Measurements from ENCODE around the gene STXBP5L. TPM values are rescaled to one million over a fixed set of nuclear protein-coding genes. Genes with fewer than 3 reads are reported as not detected.

The STXBP5L gene
- total and polyA plus RNA-seq, 10 of the 15 experiments (the other 5 are each of a cell fraction or from before 2014, with no cell fraction given) = under 0.01 to 0.08 (median 0.04) TPM; not detected in 6

GRCh38 chr3:121436641-121437040 is 528.6 kb downstream of the STXBP5L start:
- CTCF ChIA-PET = no interaction called here
- intact Hi-C loops (cut with micrococcal nuclease; ENCODE audit: unreplicated experiment) (no loop called here), in situ Hi-C loops (cut with MboI) (no loop called here)
- H3K79me2 ChIP-seq (ENCODE audit: control insufficient read depth, insufficient read depth, low read length) = no peaks in the 10 kb centered on the region
- POLR2A ChIA-PET = no interaction called here
- H2AFZ ChIP-seq (ENCODE audit: control insufficient read depth, low read depth, low read length) = no peak overlapping the region
- RAD21 ChIA-PET (ENCODE audit: unreplicated experiment) = no interaction called here
- WGBS (ENCODE audit: insufficient coverage, insufficient replicate concordance, low lambda C conversion rate, missing lambda C conversion rate) = 100% methylated on average over 3 of the region's 3 CpGs
- H3K4me3 ChIP-seq = no peak overlapping the region
- no peak for ATAC-seq
- no peaks in the 10 kb centered on the region for H3K27me3 ChIP-seq (replicated peaks in 1 of 2; ENCODE audit: control insufficient read depth in 2 of 2, insufficient read depth in 2 of 2, low read length in 1 of 2)
- H3K9me3 ChIP-seq (replicated peaks; ENCODE audit: control insufficient read depth, insufficient read depth, low read length) = no peaks in the 10 kb centered on the region
- no peak for DNase-seq (ENCODE audit: low read depth, low spot score)
- H4K20me1 ChIP-seq (ENCODE audit: control insufficient read depth, insufficient read depth) = no peaks in the 10 kb centered on the region
- TF ChIP-seq DPF2 (IDR thresholded peaks at IDR 0.05) (no peak), RAD51 (IDR thresholded peaks at IDR 0.05) (no peak), EGR1 (IDR thresholded peaks at IDR 0.05; ENCODE audit: borderline replicate concordance in 1 of 2, low read depth in 2 of 2, low read length in 2 of 2) (no peak), PKNOX1 (IDR thresholded peaks at IDR 0.05) (no peak), MYB (IDR thresholded peaks at IDR 0.05; ENCODE audit: borderline replicate concordance, low read depth, low read length) (no peak), ASH2L (IDR thresholded peaks at IDR 0.05; ENCODE audit: borderline replicate concordance, low read depth) (no peak), ZBED1 (IDR thresholded peaks at IDR 0.05; ENCODE audit: borderline replicate concordance) (no peak), ESRRA (IDR thresholded peaks at IDR 0.05; ENCODE audit: low read length) (no peak), RCOR1 (conservative IDR thresholded peaks at IDR 0.05; ENCODE audit: low read depth, low read length) (no peak), CBX3 (IDR thresholded peaks at IDR 0.05; ENCODE audit: borderline replicate concordance, low read depth) (no peak), SMAD1 (IDR thresholded peaks at IDR 0.05; ENCODE audit: low read depth, partially characterized antibody) (no peak), ZNF207 (IDR thresholded peaks at IDR 0.05; ENCODE audit: borderline replicate concordance) (no peak), ZSCAN29 (IDR thresholded peaks at IDR 0.05) (no peak), KLF5 (IDR thresholded peaks at IDR 0.05; ENCODE audit: partially characterized antibody) (no peak), CBX5 (IDR thresholded peaks at IDR 0.05; ENCODE audit: low read depth) (no peak), SREBF2 (IDR thresholded peaks at IDR 0.05; ENCODE audit: low read length) (no peak), TCF12 (IDR thresholded peaks at IDR 0.05; ENCODE audit: low read depth, low read length) (no peak), POLR2AphosphoS2 (IDR thresholded peaks at IDR 0.05; ENCODE audit: low read depth, low read length) (no peak)
- TF ChIP-seq, protein P1, sequence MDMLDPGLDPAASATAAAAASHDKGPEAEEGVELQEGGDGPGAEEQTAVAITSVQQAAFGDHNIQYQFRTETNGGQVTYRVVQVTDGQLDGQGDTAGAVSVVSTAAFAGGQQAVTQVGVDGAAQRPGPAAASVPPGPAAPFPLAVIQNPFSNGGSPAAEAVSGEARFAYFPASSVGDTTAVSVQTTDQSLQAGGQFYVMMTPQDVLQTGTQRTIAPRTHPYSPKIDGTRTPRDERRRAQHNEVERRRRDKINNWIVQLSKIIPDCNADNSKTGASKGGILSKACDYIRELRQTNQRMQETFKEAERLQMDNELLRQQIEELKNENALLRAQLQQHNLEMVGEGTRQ (IDR thresholded peaks at IDR 0.05; ENCODE audit: borderline replicate concordance, low read depth, low read length) = no peak
- SMC1A ChIA-PET (ENCODE audit: uncharacterized antibody, unreplicated experiment) = interaction anchor here (1.1 kb wide), 1 partner anchor 10 kb away, joined by 4 read pairs; no protein-coding TSS in a partner anchor
- H3K36me3 ChIP-seq (ENCODE audit: control insufficient read depth in 2 of 2, insufficient read depth in 2 of 2, low read length in 1 of 2) = peaks cover 4 to 8% of the 10 kb centered on the region in 2 experiments
- no TSS peak for BruUV-seq (replicated peaks)
- H3K4me1 ChIP-seq (ENCODE audit: control insufficient read depth, insufficient read depth, low read length) = peaks cover 8% of the 10 kb centered on the region
- FAIRE-seq = no peak
- no peak overlapping the region for H3K4me2 ChIP-seq (ENCODE audit: control insufficient read depth, insufficient read depth)
- no peak overlapping the region for H3K9ac ChIP-seq (ENCODE audit: control insufficient read depth, insufficient read depth, low read length)
- no peak overlapping the region for H3K27ac ChIP-seq (ENCODE audit: control insufficient read depth, insufficient read depth)
